ENCODE data around the gene ALPL. TPM values are rescaled to one million over a fixed set of nuclear protein-coding genes. Genes with fewer than 3 reads are reported as not detected.
"Not testable (repeated sequence)": the region's sequence is repeated elsewhere in the genome, so short reads cannot be mapped to it uniquely, and the experiment has no call there.

ALPL gene
- polyA plus RNA-seq, 12 donors = 2.1 to 12.1 (median 3.1) TPM; not detected in 1

GRCh38 chr1:21506804-21507203 is 2.4 kb upstream of the ALPL start:
- DNase-seq = no peak

- no peak for DNase-seq
These were observed 1.5 kb upstream of the ALPL start for GRCh38 chr1:21507511-21508270.

- DNase-seq = peak; percentile 35
These were observed 458 bp upstream of the ALPL start for GRCh38 chr1:21508580-21509350.

- DNase-seq = no peak
These were observed 880 bp downstream of the ALPL start for GRCh38 chr1:21510113-21510493.

- no peak for DNase-seq
These were observed 1.8 kb downstream of the ALPL start for GRCh38 chr1:21510885-21511578.

- peak; percentile 51 for DNase-seq
These were observed 2.6 kb downstream of the ALPL start for GRCh38 chr1:21511579-21512522.

GRCh38 chr1:21514245-21514644 is 5.0 kb downstream of the ALPL start:
- DNase-seq = no peak

- DNase-seq = no peak
These were observed 8.0 kb downstream of the ALPL start for GRCh38 chr1:21517161-21517589.

- no peak for DNase-seq
These were observed 8.6 kb downstream of the ALPL start for GRCh38 chr1:21517660-21518480.

- DNase-seq = no peak
These were observed 9.7 kb downstream of the ALPL start for GRCh38 chr1:21518774-21519455.

- not testable (repeated sequence) for DNase-seq
These were observed 10.4 kb downstream of the ALPL start for GRCh38 chr1:21519486-21520070.

- no peak for DNase-seq
These were observed 11.9 kb downstream of the ALPL start for GRCh38 chr1:21520899-21521716.

GRCh38 chr1:21521717-21522060 is 12.5 kb downstream of the ALPL start:
- DNase-seq = no peak

- no peak for DNase-seq
These were observed 13.4 kb downstream of the ALPL start for GRCh38 chr1:21522525-21523038.

- no peak for DNase-seq
These were observed 14.1 kb downstream of the ALPL start for GRCh38 chr1:21523297-21523813.

- no peak for DNase-seq
These were observed 15.0 kb downstream of the ALPL start for GRCh38 chr1:21524220-21524619.

GRCh38 chr1:21524686-21525339 is 15.6 kb downstream of the ALPL start:
- DNase-seq = no peak

GRCh38 chr1:21525340-21525717 is 16.1 kb downstream of the ALPL start:
- DNase-seq = no peak
